ENCODE data around the gene HSPB9.

DNA sequence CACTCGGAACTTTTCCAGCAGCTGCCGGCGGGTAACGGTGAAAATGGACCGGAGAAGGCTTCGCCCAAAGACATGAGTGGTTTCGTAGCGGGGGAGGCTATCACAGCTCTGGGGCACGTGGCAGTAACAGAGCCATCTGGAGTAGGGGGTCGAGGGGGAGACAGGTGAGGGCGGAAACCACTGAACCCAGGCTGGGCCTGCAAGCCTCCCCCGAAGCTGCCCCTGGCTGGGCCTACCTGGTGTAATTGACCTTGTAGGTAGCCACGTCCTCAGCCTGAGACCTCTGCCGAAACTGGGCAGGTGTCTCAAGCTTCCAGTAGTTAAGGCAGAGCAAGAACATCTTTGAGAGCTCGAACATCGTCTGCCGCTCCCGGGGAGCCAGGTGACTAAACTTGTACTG lies 3.3 kb upstream of the HSPB9 start:
- TF ChIP-seq SP2 (tag by site-specific recombination; IDR thresholded peaks at IDR 0.05) (no peak), ZFP37 (tag by site-specific recombination; IDR thresholded peaks at IDR 0.05) (no peak), ZBTB7A (tag by site-specific recombination; IDR thresholded peaks at IDR 0.05; ENCODE audit: low read depth) (no peak), ZNF274 (IDR thresholded peaks at IDR 0.05; ENCODE audit: low read length) (no peak), ZNF274 (tag by site-specific recombination; IDR thresholded peaks at IDR 0.05; ENCODE audit: borderline replicate concordance) (no peak), ZNF266 (tag by site-specific recombination; IDR thresholded peaks at IDR 0.05; ENCODE audit: low read depth) (no peak), FEZF1 (tag by site-specific recombination; IDR thresholded peaks at IDR 0.05) (no peak), ZBTB17 (tag by site-specific recombination; IDR thresholded peaks at IDR 0.05) (no peak), MYNN (tag by site-specific recombination; IDR thresholded peaks at IDR 0.05; ENCODE audit: borderline replicate concordance) (no peak)
- TF ChIP-seq, protein P1, sequence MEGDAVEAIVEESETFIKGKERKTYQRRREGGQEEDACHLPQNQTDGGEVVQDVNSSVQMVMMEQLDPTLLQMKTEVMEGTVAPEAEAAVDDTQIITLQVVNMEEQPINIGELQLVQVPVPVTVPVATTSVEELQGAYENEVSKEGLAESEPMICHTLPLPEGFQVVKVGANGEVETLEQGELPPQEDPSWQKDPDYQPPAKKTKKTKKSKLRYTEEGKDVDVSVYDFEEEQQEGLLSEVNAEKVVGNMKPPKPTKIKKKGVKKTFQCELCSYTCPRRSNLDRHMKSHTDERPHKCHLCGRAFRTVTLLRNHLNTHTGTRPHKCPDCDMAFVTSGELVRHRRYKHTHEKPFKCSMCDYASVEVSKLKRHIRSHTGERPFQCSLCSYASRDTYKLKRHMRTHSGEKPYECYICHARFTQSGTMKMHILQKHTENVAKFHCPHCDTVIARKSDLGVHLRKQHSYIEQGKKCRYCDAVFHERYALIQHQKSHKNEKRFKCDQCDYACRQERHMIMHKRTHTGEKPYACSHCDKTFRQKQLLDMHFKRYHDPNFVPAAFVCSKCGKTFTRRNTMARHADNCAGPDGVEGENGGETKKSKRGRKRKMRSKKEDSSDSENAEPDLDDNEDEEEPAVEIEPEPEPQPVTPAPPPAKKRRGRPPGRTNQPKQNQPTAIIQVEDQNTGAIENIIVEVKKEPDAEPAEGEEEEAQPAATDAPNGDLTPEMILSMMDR (tag by site-specific recombination; IDR thresholded peaks at IDR 0.05): no peak
- TF ChIP-seq, protein P2, sequence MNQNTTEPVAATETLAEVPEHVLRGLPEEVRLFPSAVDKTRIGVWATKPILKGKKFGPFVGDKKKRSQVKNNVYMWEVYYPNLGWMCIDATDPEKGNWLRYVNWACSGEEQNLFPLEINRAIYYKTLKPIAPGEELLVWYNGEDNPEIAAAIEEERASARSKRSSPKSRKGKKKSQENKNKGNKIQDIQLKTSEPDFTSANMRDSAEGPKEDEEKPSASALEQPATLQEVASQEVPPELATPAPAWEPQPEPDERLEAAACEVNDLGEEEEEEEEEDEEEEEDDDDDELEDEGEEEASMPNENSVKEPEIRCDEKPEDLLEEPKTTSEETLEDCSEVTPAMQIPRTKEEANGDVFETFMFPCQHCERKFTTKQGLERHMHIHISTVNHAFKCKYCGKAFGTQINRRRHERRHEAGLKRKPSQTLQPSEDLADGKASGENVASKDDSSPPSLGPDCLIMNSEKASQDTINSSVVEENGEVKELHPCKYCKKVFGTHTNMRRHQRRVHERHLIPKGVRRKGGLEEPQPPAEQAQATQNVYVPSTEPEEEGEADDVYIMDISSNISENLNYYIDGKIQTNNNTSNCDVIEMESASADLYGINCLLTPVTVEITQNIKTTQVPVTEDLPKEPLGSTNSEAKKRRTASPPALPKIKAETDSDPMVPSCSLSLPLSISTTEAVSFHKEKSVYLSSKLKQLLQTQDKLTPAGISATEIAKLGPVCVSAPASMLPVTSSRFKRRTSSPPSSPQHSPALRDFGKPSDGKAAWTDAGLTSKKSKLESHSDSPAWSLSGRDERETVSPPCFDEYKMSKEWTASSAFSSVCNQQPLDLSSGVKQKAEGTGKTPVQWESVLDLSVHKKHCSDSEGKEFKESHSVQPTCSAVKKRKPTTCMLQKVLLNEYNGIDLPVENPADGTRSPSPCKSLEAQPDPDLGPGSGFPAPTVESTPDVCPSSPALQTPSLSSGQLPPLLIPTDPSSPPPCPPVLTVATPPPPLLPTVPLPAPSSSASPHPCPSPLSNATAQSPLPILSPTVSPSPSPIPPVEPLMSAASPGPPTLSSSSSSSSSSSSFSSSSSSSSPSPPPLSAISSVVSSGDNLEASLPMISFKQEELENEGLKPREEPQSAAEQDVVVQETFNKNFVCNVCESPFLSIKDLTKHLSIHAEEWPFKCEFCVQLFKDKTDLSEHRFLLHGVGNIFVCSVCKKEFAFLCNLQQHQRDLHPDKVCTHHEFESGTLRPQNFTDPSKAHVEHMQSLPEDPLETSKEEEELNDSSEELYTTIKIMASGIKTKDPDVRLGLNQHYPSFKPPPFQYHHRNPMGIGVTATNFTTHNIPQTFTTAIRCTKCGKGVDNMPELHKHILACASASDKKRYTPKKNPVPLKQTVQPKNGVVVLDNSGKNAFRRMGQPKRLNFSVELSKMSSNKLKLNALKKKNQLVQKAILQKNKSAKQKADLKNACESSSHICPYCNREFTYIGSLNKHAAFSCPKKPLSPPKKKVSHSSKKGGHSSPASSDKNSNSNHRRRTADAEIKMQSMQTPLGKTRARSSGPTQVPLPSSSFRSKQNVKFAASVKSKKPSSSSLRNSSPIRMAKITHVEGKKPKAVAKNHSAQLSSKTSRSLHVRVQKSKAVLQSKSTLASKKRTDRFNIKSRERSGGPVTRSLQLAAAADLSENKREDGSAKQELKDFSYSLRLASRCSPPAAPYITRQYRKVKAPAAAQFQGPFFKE (tag by site-specific recombination; IDR thresholded peaks at IDR 0.05; ENCODE audit: borderline replicate concordance): no peak
- TF ChIP-seq, protein P3, sequence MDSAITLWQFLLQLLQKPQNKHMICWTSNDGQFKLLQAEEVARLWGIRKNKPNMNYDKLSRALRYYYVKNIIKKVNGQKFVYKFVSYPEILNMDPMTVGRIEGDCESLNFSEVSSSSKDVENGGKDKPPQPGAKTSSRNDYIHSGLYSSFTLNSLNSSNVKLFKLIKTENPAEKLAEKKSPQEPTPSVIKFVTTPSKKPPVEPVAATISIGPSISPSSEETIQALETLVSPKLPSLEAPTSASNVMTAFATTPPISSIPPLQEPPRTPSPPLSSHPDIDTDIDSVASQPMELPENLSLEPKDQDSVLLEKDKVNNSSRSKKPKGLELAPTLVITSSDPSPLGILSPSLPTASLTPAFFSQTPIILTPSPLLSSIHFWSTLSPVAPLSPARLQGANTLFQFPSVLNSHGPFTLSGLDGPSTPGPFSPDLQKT (IDR thresholded peaks at IDR 0.05; ENCODE audit: borderline replicate concordance, low read depth, low read length): no peak

Measured in HEK293 (cell line).